ENCODE results near the gene ANXA4.
A peak's percentile ranks its signal among the peaks of the same experiment; 100 is the strongest.
"Not testable (repeated sequence)": the region's sequence is repeated elsewhere in the genome, so short reads cannot be mapped to it uniquely, and the experiment has no call there.

Gene ANXA4

GRCh38 chr2:69815717-69816116 lies 73.8 kb downstream of the ANXA4 start:
- no peak for DNase-seq

- peak; percentile 94 for DNase-seq
Observed at GRCh38 chr2:69816923-69817542, 75.1 kb downstream of the ANXA4 start.

- no peak for DNase-seq
Observed at GRCh38 chr2:69817729-69818501, 76.0 kb downstream of the ANXA4 start.

GRCh38 chr2:69827796-69828540 lies 86.0 kb downstream of the ANXA4 start:
- no peak for DNase-seq

GRCh38 chr2:69828938-69829255 lies 87.0 kb downstream of the ANXA4 start:
- no peak for DNase-seq

- peak; percentile 98 for DNase-seq
Observed at GRCh38 chr2:69829256-69830044, 87.5 kb downstream of the ANXA4 start, which contains the start of gene GMCL1. Gene GMCL1 (plus strand): TSS chr2:69829660. CDS start chr2:69829893, 233 bp downstream.

GRCh38 chr2:69830045-69830905 lies 88.3 kb downstream of the ANXA4 start:
- DNase-seq, result peak; percentile 57

- DNase-seq, result not testable (repeated sequence)
Observed at GRCh38 chr2:69830906-69831241, 88.9 kb downstream of the ANXA4 start.

- no peak for DNase-seq
Observed at GRCh38 chr2:69831354-69831905, 89.5 kb downstream of the ANXA4 start.

GRCh38 chr2:69833752-69834151 lies 91.8 kb downstream of the ANXA4 start:
- DNase-seq, result no peak

GRCh38 chr2:69835666-69836065 lies 93.7 kb downstream of the ANXA4 start:
- DNase-seq, result no peak

- DNase-seq, result no peak
Observed at GRCh38 chr2:69836316-69836715, 94.4 kb downstream of the ANXA4 start.

GRCh38 chr2:69837533-69837932 lies 95.6 kb downstream of the ANXA4 start:
- no peak for DNase-seq

- DNase-seq, result no peak
Observed at GRCh38 chr2:69843993-69844392, 102.1 kb downstream of the ANXA4 start.

- DNase-seq, result no peak
Observed at GRCh38 chr2:69844560-69844959, 102.6 kb downstream of the ANXA4 start.

GRCh38 chr2:69846182-69847067 lies 104.5 kb downstream of the ANXA4 start:
- DNase-seq, result no peak

- no peak for DNase-seq
Observed at GRCh38 chr2:69847068-69847828, 105.3 kb downstream of the ANXA4 start.

- no peak for DNase-seq
Observed at GRCh38 chr2:69848186-69848790, 106.4 kb downstream of the ANXA4 start.

- no peak for DNase-seq
Observed at GRCh38 chr2:69858261-69858660, 116.3 kb downstream of the ANXA4 start.

- no peak for DNase-seq
Observed at GRCh38 chr2:69863298-69863697, 121.4 kb downstream of the ANXA4 start.
